HepG2 (cell line): ENCODE results near the gene STK32C. TPM values are rescaled to one million over a fixed set of nuclear protein-coding genes. Genes with fewer than 3 reads are reported as not detected.

Experiments
- GLI4 ChIP-seq: sonication (generic); formaldehyde crosslinking; IDR thresholded peaks from 2 replicates; pipeline ENCODE4 v1.5.1; 2020; ENCODE audit warnings: missing genetic modification reagents, mild to moderate bottlenecking, moderate library complexity, borderline replicate concordance
- HDAC2 ChIP-seq: sonication (generic); formaldehyde crosslinking; IDR thresholded peaks from 2 replicates; pipeline ENCODE4 v1.4.0; 2020; ENCODE audit warnings: missing genetic modification reagents
- HOXA5 ChIP-seq: sonication (generic); formaldehyde crosslinking; IDR thresholded peaks from 2 replicates; pipeline ENCODE4 v1.4.0; 2020; ENCODE audit warnings: missing genetic modification reagents
- KLF9 ChIP-seq: IDR thresholded peaks from 2 replicates; pipeline ENCODE4 v1.6.1; 2016; ENCODE audit warnings: low read depth
- MED13 ChIP-seq: sonication (generic); formaldehyde crosslinking; IDR thresholded peaks from 2 replicates; pipeline ENCODE4 v1.5.0; 2020; ENCODE audit warnings: missing genetic modification reagents
- MED8 ChIP-seq: sonication (generic); formaldehyde crosslinking; IDR thresholded peaks from 2 replicates; pipeline ENCODE4 v1.8.1; 2023; ENCODE audit warnings: mild to moderate bottlenecking, missing genetic modification reagents; ENCODE audit not compliant: insufficient replicate concordance
- NR3C1 ChIP-seq: sonication (generic); formaldehyde crosslinking; IDR thresholded peaks from 2 replicates; pipeline ENCODE4 v1.4.0; 2020; ENCODE audit warnings: missing genetic modification reagents
- POLR2A ChIP-seq, 2 experiments: IDR thresholded peaks; 2 replicates each; pipeline ENCODE4 v1.6.1; 2011; ENCODE audit warnings: low read depth in 2 of 2, low read length in 2 of 2, mild to moderate bottlenecking in 1 of 2, moderate library complexity in 1 of 2; ENCODE audit not compliant: insufficient read depth in 1 of 2
- RXRA ChIP-seq: sonication (generic); formaldehyde crosslinking; IDR thresholded peaks from 2 replicates; pipeline ENCODE4 v1.5.1; 2020; ENCODE audit warnings: missing genetic modification reagents
- TRIM24 ChIP-seq: sonication (generic); formaldehyde crosslinking; IDR thresholded peaks from 2 replicates; pipeline ENCODE4 v1.8.0; 2022; ENCODE audit warnings: mild to moderate bottlenecking, missing genetic modification reagents
- YEATS4 ChIP-seq: sonication (generic); formaldehyde crosslinking; IDR thresholded peaks from 2 replicates; pipeline ENCODE4 v1.4.0; 2020; ENCODE audit warnings: missing genetic modification reagents, borderline replicate concordance
- ZBTB3 ChIP-seq: sonication (generic); formaldehyde crosslinking; IDR thresholded peaks from 2 replicates; pipeline ENCODE4 v1.4.0; 2020; ENCODE audit warnings: low read depth, mild to moderate bottlenecking, moderate library complexity, missing genetic modification reagents, borderline replicate concordance
- ZIK1 ChIP-seq: sonication (generic); formaldehyde crosslinking; IDR thresholded peaks from 2 replicates; pipeline ENCODE4 v1.5.0; 2020; ENCODE audit warnings: mild to moderate bottlenecking, low read depth, missing genetic modification reagents, borderline replicate concordance
- ZNF660 ChIP-seq: sonication (generic); formaldehyde crosslinking; IDR thresholded peaks from 2 replicates; pipeline ENCODE4 v1.5.1; 2020; ENCODE audit warnings: mild to moderate bottlenecking, low read depth, missing genetic modification reagents, borderline replicate concordance
- ZNF850 ChIP-seq: sonication (generic); formaldehyde crosslinking; conservative IDR thresholded peaks from 2 replicates; pipeline ENCODE4 v1.9.0; 2021; ENCODE audit warnings: mild to moderate bottlenecking, missing genetic modification reagents
- polyA plus RNA-seq, 8 experiments: library from polyadenylated mRNA; depleted of rRNA in 3 of 8; stranded (reverse) in 7 of 8; unstranded in 1 of 8; fragments of >200 nt; fragmentation: Illumina TruSeq in 4 of 8; extraction: Trizol in 4 of 8; gene quantifications; 2 replicates each; pipeline versions ENCODE4 v1.2.1 to v1.2.3, GENCODE V29; 2011 to 2016; ENCODE audit warnings: low read depth in 4 of 8, missing spikeins in 1 of 8, mixed read lengths in 1 of 8; ENCODE audit not compliant: insufficient read depth in 1 of 8
- total RNA-seq, 5 experiments: library from RNA; depleted of rRNA; stranded (reverse); fragments of >200 nt; fragmentation: Illumina TruSeq; extraction: Trizol; gene quantifications; 2 replicates each; pipeline ENCODE4 v1.2.3, GENCODE V29; 2016; ENCODE audit warnings: low read depth in 1 of 5
- TF ChIP-seq, protein P1 (sequence below): sonication (generic); formaldehyde crosslinking; IDR thresholded peaks from 2 replicates; pipeline ENCODE4 v1.4.0; 2020; ENCODE audit warnings: missing genetic modification reagents, borderline replicate concordance
- TF ChIP-seq, protein P2 (sequence below): sonication (generic); formaldehyde crosslinking; IDR thresholded peaks from 2 replicates; pipeline ENCODE4 v1.5.0; 2020; ENCODE audit warnings: mild to moderate bottlenecking, missing genetic modification reagents
- TF ChIP-seq, protein P3 (sequence below): fragments of 450-650 bp; IDR thresholded peaks from 2 replicates; pipeline ENCODE4 v1.6.1; 2017
- TF ChIP-seq, protein P4 (sequence below): sonication (generic); formaldehyde crosslinking; IDR thresholded peaks from 2 replicates; pipeline ENCODE4 v1.4.0; 2020; ENCODE audit warnings: missing genetic modification reagents

The STK32C gene
- total and polyA plus RNA-seq, 2 of the 13 experiments (the other 11 are each of a cell fraction or from before 2014, with no cell fraction given) = 10.9 to 19.4 TPM

DNA sequence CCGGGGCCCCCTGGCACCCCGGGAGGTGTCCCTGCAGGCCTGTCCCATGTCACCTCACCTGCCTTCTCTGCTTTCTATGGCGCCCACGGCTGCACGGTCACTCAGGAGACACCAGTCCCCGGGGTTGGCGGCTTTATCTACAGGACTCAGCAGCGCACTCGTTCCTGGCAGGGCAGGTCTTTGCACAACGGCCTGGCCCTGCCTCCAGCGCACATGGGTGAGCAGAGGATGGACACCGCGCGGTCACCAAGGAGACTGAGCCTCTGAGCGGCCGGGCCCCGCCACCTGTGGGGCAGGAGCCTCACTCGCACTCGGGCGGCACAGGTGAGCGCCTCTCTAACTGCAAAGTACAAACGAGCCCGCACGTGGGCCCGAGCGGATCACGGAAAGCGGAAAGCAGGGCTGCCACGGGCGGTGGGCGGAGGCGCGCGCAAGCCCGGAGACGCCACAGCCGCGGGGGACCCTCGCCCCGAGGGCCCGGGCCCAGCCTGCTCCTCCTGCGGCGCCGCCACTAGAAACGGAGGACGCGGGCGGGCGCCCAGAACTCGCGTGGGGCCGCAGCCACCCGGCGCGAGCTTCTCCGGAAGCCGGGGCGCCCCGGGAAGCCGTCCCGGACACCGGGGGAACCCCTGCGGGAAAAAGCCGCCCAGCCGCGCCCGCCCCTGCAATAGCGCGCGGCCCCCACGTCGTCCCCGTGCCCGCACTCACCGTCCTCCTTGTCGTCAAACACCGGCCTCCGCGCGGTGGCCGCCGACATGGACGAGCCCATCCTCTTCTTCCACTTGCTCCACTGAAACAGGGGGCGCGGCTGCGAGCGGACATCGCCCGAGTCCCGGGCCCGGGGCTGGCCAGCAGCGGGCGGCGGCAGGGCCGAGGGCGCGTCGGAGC lies 642 bp downstream of the STK32C start (continued):
- TF ChIP-seq YEATS4 (CRISPR knock-in tag) (peak; percentile 52; the same call in 1 of the 2 replicates), RXRA (CRISPR knock-in tag) (no peak), HDAC2 (CRISPR knock-in tag) (no peak), ZNF660 (CRISPR knock-in tag) (no peak), ZIK1 (CRISPR knock-in tag) (0 out of 2 replicates have a peak, but pooled peaks have one; percentile 23), HOXA5 (CRISPR knock-in tag) (no peak), NR3C1 (CRISPR knock-in tag) (no peak), MED8 (CRISPR knock-in tag) (no peak), GLI4 (no peak), MED13 (CRISPR knock-in tag) (no peak), ZBTB3 (CRISPR knock-in tag) (no peak), TRIM24 (CRISPR knock-in tag) (no peak), KLF9 (CRISPR knock-in tag) (no peak), POLR2A (IDR thresholded peaks at IDR 0.05; ENCODE audit: insufficient read depth in 1 of 2, low read depth in 2 of 2, low read length in 2 of 2) (no peak), ZNF850 (CRISPR knock-in tag) (no peak)
- TF ChIP-seq, protein P1, sequence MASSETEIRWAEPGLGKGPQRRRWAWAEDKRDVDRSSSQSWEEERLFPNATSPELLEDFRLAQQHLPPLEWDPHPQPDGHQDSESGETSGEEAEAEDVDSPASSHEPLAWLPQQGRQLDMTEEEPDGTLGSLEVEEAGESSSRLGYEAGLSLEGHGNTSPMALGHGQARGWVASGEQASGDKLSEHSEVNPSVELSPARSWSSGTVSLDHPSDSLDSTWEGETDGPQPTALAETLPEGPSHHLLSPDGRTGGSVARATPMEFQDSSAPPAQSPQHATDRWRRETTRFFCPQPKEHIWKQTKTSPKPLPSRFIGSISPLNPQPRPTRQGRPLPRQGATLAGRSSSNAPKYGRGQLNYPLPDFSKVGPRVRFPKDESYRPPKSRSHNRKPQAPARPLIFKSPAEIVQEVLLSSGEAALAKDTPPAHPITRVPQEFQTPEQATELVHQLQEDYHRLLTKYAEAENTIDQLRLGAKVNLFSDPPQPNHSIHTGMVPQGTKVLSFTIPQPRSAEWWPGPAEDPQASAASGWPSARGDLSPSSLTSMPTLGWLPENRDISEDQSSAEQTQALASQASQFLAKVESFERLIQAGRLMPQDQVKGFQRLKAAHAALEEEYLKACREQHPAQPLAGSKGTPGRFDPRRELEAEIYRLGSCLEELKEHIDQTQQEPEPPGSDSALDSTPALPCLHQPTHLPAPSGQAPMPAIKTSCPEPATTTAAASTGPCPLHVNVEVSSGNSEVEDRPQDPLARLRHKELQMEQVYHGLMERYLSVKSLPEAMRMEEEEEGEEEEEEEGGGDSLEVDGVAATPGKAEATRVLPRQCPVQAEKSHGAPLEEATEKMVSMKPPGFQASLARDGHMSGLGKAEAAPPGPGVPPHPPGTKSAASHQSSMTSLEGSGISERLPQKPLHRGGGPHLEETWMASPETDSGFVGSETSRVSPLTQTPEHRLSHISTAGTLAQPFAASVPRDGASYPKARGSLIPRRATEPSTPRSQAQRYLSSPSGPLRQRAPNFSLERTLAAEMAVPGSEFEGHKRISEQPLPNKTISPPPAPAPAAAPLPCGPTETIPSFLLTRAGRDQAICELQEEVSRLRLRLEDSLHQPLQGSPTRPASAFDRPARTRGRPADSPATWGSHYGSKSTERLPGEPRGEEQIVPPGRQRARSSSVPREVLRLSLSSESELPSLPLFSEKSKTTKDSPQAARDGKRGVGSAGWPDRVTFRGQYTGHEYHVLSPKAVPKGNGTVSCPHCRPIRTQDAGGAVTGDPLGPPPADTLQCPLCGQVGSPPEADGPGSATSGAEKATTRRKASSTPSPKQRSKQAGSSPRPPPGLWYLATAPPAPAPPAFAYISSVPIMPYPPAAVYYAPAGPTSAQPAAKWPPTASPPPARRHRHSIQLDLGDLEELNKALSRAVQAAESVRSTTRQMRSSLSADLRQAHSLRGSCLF (CRISPR knock-in tag) = no peak
- TF ChIP-seq, protein P2, sequence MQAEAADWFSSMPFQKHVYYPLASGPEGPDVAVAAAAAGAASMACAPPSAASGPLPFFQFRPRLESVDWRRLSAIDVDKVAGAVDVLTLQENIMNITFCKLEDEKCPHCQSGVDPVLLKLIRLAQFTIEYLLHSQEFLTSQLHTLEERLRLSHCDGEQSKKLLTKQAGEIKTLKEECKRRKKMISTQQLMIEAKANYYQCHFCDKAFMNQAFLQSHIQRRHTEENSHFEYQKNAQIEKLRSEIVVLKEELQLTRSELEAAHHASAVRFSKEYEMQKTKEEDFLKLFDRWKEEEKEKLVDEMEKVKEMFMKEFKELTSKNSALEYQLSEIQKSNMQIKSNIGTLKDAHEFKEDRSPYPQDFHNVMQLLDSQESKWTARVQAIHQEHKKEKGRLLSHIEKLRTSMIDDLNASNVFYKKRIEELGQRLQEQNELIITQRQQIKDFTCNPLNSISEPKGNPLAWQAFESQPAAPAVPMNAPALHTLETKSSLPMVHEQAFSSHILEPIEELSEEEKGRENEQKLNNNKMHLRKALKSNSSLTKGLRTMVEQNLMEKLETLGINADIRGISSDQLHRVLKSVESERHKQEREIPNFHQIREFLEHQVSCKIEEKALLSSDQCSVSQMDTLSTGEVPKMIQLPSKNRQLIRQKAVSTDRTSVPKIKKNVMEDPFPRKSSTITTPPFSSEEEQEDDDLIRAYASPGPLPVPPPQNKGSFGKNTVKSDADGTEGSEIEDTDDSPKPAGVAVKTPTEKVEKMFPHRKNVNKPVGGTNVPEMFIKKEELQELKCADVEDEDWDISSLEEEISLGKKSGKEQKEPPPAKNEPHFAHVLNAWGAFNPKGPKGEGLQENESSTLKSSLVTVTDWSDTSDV (CRISPR knock-in tag) = no peak
- TF ChIP-seq, protein P3, sequence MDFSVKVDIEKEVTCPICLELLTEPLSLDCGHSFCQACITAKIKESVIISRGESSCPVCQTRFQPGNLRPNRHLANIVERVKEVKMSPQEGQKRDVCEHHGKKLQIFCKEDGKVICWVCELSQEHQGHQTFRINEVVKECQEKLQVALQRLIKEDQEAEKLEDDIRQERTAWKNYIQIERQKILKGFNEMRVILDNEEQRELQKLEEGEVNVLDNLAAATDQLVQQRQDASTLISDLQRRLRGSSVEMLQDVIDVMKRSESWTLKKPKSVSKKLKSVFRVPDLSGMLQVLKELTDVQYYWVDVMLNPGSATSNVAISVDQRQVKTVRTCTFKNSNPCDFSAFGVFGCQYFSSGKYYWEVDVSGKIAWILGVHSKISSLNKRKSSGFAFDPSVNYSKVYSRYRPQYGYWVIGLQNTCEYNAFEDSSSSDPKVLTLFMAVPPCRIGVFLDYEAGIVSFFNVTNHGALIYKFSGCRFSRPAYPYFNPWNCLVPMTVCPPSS = no peak
- TF ChIP-seq, protein P4, sequence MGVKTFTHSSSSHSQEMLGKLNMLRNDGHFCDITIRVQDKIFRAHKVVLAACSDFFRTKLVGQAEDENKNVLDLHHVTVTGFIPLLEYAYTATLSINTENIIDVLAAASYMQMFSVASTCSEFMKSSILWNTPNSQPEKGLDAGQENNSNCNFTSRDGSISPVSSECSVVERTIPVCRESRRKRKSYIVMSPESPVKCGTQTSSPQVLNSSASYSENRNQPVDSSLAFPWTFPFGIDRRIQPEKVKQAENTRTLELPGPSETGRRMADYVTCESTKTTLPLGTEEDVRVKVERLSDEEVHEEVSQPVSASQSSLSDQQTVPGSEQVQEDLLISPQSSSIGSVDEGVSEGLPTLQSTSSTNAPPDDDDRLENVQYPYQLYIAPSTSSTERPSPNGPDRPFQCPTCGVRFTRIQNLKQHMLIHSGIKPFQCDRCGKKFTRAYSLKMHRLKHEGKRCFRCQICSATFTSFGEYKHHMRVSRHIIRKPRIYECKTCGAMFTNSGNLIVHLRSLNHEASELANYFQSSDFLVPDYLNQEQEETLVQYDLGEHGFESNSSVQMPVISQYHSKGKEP (CRISPR knock-in tag) = no peak
